ENCODE results near the gene MICB.

Gene MICB

GRCh38 chr6:31476515-31477139, 21.3 kb upstream of the MICB start:
- H3K4me3 ChIP-seq (ENCODE audit: low read depth, low read length), result no peak overlapping the region
- TF ChIP-seq CTCF (IDR thresholded peaks at IDR 0.05; ENCODE audit: borderline replicate concordance, insufficient read depth, low read depth, low read length), result no peak

GRCh38 chr6:31477521-31477920, 20.4 kb upstream of the MICB start:
- H3K4me3 ChIP-seq (ENCODE audit: low read depth, low read length), result no peak overlapping the region
- TF ChIP-seq CTCF (IDR thresholded peaks at IDR 0.05; ENCODE audit: borderline replicate concordance, insufficient read depth, low read depth, low read length), result no peak

GRCh38 chr6:31478186-31478950, 19.6 kb upstream of the MICB start:
- H3K4me3 ChIP-seq (ENCODE audit: low read depth, low read length), result no peak overlapping the region
- no peak for TF ChIP-seq CTCF (IDR thresholded peaks at IDR 0.05; ENCODE audit: borderline replicate concordance, insufficient read depth, low read depth, low read length)

GRCh38 chr6:31479151-31479932, 18.6 kb upstream of the MICB start:
- H3K4me3 ChIP-seq (ENCODE audit: low read depth, low read length), result no peak overlapping the region
- no peak for TF ChIP-seq CTCF (IDR thresholded peaks at IDR 0.05; ENCODE audit: borderline replicate concordance, insufficient read depth, low read depth, low read length)

- no peak overlapping the region for H3K4me3 ChIP-seq (ENCODE audit: low read depth, low read length)
- TF ChIP-seq CTCF (IDR thresholded peaks at IDR 0.05; ENCODE audit: borderline replicate concordance, insufficient read depth, low read depth, low read length), result no peak
These were observed 17.9 kb upstream of the MICB start for GRCh38 chr6:31479933-31480535.

GRCh38 chr6:31480574-31480973, 17.4 kb upstream of the MICB start:
- no peak overlapping the region for H3K4me3 ChIP-seq (ENCODE audit: low read depth, low read length)
- no peak for TF ChIP-seq CTCF (IDR thresholded peaks at IDR 0.05; ENCODE audit: borderline replicate concordance, insufficient read depth, low read depth, low read length)

Measured in GM12875 (cell line).